Hypothalamus (tissue), 51 donors: Measurements from ENCODE around the gene KLHL17.
"Not testable (repeated sequence)": the region's sequence is repeated elsewhere in the genome, so short reads cannot be mapped to it uniquely, and the experiment has no call there.

Experiments
- DNase-seq, 51 donors: peaks; one replicate each; lab custom pipeline; 2025; lab: John Stamatoyannopoulos, UW

KLHL17 gene

DNA sequence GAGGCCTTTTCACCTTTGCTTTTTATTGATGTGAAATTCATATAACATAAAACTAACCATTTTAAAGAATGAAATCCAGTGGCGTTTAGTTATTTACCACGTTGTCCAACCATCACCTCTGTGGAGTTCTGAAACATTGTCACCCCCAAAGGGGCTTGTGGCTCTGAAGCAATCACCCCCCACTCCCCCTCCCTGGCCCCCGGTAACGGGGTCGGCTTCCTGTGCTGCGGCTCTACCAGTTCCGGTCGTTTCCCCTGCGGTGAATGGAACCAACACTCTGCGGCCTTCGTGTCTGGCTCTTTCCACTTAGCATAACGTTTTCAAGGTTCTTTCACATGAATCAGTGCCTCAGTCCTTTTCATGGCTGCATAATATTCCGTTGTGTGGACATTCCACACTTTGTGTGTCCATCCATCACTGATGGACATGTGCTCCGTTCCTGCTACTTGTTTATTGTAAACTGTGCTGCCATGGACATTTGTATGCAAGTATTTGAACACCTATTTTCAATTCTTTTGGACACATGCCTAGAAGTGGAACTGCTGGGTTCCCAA is 51.1 kb downstream of the KLHL17 start:
- DNase-seq = no peak

DNA sequence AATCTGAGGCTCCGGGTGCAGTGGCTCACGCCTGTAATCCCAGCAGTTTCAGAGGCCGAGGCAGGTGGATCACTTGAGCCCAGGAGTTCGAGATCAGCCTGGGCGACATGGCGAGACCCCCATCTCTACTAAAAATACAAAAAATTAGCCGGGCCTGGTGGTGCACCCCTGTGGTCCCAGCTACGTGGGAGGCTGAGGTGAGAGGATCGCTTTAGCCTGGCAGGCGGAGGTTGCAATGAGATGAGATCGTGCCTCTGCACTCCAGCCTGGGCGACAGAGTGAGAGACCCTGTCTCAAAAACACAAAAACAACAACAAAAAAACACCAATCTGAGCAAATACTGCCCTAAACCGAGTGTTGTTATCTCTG is 52.3 kb downstream of the KLHL17 start:
- not testable (repeated sequence) for DNase-seq

- DNase-seq = peak in 45 of 51 donors; percentile 19 to 89 (median 70)
Observed at GRCh38 chr1:1013105-1013921, 52.9 kb downstream of the KLHL17 start, which contains the start of gene ISG15. TSS of gene ISG15 (plus strand) at chr1:1013497. CDS start at chr1:1013574, 77 bp downstream.

GRCh38 chr1:1013922-1014648 is 53.7 kb downstream of the KLHL17 start:
- no peak for DNase-seq

- DNase-seq = peak in 2 of 51 donors; percentile 24 to 35
Observed at GRCh38 chr1:1014799-1015681, 54.7 kb downstream of the KLHL17 start.
